GM12864 (cell line): Measurements from ENCODE around the gene MATK.

ENCODE experiments used
- DNase-seq: peaks from one replicate; pipeline ENCODE4 v3.0.0-alpha.2; 2011; ENCODE audit warnings: low read depth
- H3K4me3 ChIP-seq: 2 replicates; pipeline ENCODE4 v1.5.1; 2011; ENCODE audit warnings: mild to moderate bottlenecking, low read depth, low read length, control low read depth
- CTCF ChIP-seq: IDR thresholded peaks from 2 replicates; pipeline ENCODE4 v1.5.1; 2011; ENCODE audit warnings: low read depth, mild to moderate bottlenecking, moderate library complexity, low read length, control low read depth, inconsistent platforms; ENCODE audit errors: missing control alignments

Gene MATK

GRCh38 chr19:3771906-3772455, 14.2 kb downstream of the MATK start, which contains the start of gene RAX2:
Gene RAX2, minus strand, starts transcription at chr19:3772228. Its CDS starts 486 bp downstream, at chr19:3771742.
- H3K4me3 ChIP-seq, result no peak within 1 kb of the TSS
- TF ChIP-seq CTCF, result no peak
- DNase-seq, result no peak

DNA sequence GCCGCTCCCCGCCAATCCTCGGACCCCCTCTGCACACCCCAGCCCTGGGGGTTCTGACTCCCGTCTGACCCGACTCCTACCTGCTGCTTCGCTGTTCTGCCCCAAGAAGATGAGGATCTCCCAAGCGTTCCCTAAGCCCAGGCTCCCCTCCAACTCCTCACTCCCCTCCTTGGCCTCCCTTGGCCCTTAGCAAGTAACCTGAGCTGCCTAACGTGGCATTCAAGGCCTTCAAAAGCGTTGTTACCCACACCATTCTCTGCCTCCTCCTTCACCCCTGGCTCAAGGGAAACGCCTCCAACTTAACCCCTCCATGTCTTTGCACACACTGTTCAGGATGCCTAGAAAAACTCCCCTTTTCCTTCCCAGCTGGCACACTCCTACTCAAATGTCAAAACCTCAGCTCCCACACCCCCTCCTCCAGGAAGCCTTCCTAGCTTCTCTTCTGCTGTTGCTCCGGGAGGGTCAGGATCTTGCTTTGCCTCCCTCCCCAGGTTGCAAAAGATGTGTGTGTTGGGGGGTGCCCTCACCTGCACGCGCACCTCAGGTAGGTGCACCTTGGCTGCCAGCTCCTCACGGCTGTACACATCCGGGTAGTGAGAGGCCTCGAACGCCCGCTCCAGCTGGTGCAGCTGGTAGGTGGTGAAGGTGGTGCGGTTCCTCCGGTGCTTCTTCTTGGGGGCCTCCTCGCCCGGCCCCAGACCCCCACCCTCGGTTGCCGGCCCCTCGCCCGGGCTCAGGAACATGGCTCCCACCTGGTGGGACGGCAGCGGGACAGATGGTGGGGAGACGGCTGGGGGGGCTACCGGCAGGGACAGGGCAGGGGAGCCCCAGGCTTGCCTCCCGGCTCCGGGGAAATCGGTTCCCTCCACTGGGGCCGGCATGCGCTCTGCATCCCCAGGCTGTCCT, 14.9 kb downstream of the MATK start:
- no peak for TF ChIP-seq CTCF
- no peak for DNase-seq
- H3K4me3 ChIP-seq, result no peak overlapping the region

- DNase-seq, result no peak
- H3K4me3 ChIP-seq, result no peak overlapping the region
- TF ChIP-seq CTCF, result no peak
These were observed 15.8 kb downstream of the MATK start for GRCh38 chr19:3770136-3770999.

GRCh38 chr19:3769494-3769893, 16.7 kb downstream of the MATK start:
- TF ChIP-seq CTCF, result no peak
- DNase-seq, result no peak

DNA sequence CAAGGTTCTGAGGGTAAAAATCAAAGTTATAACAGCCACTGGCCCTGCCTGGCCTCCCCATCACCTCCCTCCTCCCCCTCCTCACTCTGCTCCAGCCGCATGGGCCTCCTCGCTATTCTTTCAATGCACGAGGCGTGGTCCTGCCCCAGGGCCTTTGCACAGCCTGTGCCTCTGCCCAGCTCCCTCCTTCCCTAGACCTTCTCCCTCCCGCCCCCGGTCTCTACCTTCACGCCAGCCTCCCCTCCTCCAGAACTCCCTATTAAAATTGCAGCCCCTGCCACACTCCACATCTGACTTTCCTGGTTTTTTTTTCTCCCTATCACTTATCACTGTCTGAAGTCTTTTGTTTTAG, 17.5 kb downstream of the MATK start:
- TF ChIP-seq CTCF, result no peak

More at GRCh38 chr19:3769494-3769893, 16.7 kb downstream of the MATK start:
- no peak overlapping the region for H3K4me3 ChIP-seq

DNA sequence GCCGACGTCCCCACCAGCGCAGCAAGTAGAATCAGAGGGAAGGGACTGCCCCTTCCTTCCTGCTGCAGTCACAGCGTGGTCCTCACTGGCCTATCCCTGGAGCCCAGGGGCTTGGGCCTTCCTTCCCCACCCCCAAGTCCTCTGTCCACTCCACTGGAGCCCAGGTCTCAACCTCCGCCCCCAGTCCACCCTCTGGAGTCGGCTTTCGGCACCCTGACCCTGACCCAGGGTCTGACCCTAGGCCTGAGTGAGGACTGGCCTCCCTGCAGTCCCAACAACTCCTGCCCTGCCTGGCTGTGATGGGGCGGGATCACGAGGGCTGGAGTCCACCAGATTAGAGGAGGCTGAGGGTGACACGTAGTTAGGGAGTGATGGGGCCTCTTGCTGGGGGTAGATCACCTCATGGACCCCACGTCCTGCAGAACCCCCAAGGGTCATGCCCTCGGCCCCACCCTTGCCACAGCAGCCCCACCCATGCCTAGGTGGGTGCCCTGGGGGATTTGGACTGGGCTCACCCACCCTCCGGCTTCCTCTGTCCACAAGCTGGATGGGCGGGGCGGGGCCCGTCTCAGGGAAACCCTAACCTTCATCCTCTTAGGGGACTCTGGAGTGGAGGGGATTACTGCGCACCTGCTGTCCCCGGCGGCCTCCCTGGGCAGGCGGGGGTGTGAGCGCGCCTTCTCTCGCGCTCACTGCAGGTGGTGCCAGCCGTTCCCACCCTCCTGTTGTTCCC, 18.0 kb downstream of the MATK start:
- no peak for DNase-seq
- no peak overlapping the region for H3K4me3 ChIP-seq
- TF ChIP-seq CTCF, result no peak

More for the DNA sequence above, 17.5 kb downstream of the MATK start:
- DNase-seq, result no peak
- H3K4me3 ChIP-seq, result no peak overlapping the region
